GM23338 (cell line): ENCODE measurements around the gene LCP1. TPM values are rescaled to one million over a fixed set of nuclear protein-coding genes. Genes with fewer than 3 reads are reported as not detected.

Experiments
- CREB1 ChIP-seq: fragments of 250-450 bp; sonication (Bioruptor Pico); IDR thresholded peaks from 2 replicates; pipeline ENCODE4 v1.5.0; 2020; ENCODE audit warnings: low read depth, mild to moderate bottlenecking, moderate library complexity
- CTCF ChIP-seq, 2 experiments: fragments of 200-600 bp in 1 of 2; sonication (generic) in 1 of 2; conservative IDR thresholded peaks; 2 replicates each; pipeline versions ENCODE4 v1.5.1 to v1.6.1; 2016 to 2017; ENCODE audit warnings: antibody characterized with exemption in 2 of 2, low read depth in 2 of 2, mild to moderate bottlenecking in 2 of 2, moderate library complexity in 1 of 2
- JUNB ChIP-seq: IDR thresholded peaks from one replicate; pipeline ENCODE4 v1.6.1; 2016; ENCODE audit warnings: antibody characterized with exemption; ENCODE audit not compliant: unreplicated experiment
- NANOG ChIP-seq: IDR thresholded peaks from 2 replicates; pipeline ENCODE4 v1.6.1; 2016; ENCODE audit warnings: antibody characterized with exemption, borderline replicate concordance
- POLR2AphosphoS5 ChIP-seq: IDR thresholded peaks from 2 replicates; pipeline ENCODE4 v1.6.1; 2016; ENCODE audit warnings: antibody characterized with exemption, low read depth
- REST ChIP-seq: IDR thresholded peaks from one replicate; pipeline ENCODE4 v1.6.1; 2018; ENCODE audit warnings: antibody characterized with exemption; ENCODE audit not compliant: unreplicated experiment
- ZNF114 ChIP-seq: fragments of 250-450 bp; sonication (Bioruptor Pico); IDR thresholded peaks from 2 replicates; pipeline ENCODE4 v1.5.0; 2020; ENCODE audit warnings: mild to moderate bottlenecking, moderate library complexity
- ZNF462 ChIP-seq: fragments of 250-450 bp; sonication (Bioruptor Pico); IDR thresholded peaks from 2 replicates; pipeline ENCODE4 v1.5.0; 2020; ENCODE audit warnings: mild to moderate bottlenecking, moderate library complexity
- polyA plus RNA-seq: library from polyadenylated mRNA; unstranded; fragments of >200 nt; fragmentation: Nextera tagmentation; extraction: Ambion mirVana; gene quantifications from 2 replicates; pipeline ENCODE4 v1.2.1, GENCODE V29; 2016
- total RNA-seq: library from RNA; depleted of rRNA; stranded (reverse); fragments of >200 nt; shearing (Covaris generic); gene quantifications from 2 replicates; pipeline ENCODE4 v1.2.3, GENCODE V29; 2014

Gene LCP1
- total and polyA plus RNA-seq, 2 experiments from 2014 or later: 1.9 to 3.4 TPM

GRCh38 chr13:46206143-46206542 lies 24.2 kb upstream of the LCP1 start (continued):
- TF ChIP-seq ZNF462 (CRISPR knock-in tag): no peak
- TF ChIP-seq POLR2AphosphoS5: no peak
- TF ChIP-seq JUNB: no peak
- no peak for TF ChIP-seq ZNF114
- TF ChIP-seq NANOG: no peak
- TF ChIP-seq CREB1 (CRISPR knock-in tag): no peak
- TF ChIP-seq REST: no peak
- no peak for TF ChIP-seq CTCF (conservative IDR thresholded peaks at IDR 0.05; ENCODE audit: low read depth in 2 of 2)
